ENCODE results near the gene ITPR1. TPM values are rescaled to one million over a fixed set of nuclear protein-coding genes. Genes with fewer than 3 reads are reported as not detected.

ITPR1 gene
- total and polyA plus RNA-seq, 8 donors, result 34.8 to 57.3 (median 42.0) TPM

DNA sequence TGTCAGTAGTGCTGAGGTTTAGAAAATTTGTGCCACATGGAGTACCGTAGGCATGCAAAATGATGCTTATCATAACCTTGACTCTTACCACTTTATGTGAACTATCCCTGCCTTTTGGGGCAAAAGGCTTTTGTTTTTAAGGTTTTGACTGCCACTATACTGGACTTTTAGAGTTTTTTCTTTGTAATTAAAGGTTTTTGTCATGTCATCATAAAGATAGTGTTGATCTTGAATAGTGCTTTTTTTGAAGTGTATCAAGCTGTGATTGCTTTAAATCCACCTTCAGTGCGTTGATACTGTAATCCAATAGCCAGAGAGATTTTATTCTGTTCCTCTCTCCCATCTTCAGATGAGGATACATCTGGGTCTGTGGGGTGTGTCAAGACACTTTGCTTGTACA, 172.9 kb downstream of the ITPR1 start:
- H3K9me3 ChIP-seq, result no peaks in the 10 kb centered on the region
- no peak for ATAC-seq
- TF ChIP-seq, protein P1, sequence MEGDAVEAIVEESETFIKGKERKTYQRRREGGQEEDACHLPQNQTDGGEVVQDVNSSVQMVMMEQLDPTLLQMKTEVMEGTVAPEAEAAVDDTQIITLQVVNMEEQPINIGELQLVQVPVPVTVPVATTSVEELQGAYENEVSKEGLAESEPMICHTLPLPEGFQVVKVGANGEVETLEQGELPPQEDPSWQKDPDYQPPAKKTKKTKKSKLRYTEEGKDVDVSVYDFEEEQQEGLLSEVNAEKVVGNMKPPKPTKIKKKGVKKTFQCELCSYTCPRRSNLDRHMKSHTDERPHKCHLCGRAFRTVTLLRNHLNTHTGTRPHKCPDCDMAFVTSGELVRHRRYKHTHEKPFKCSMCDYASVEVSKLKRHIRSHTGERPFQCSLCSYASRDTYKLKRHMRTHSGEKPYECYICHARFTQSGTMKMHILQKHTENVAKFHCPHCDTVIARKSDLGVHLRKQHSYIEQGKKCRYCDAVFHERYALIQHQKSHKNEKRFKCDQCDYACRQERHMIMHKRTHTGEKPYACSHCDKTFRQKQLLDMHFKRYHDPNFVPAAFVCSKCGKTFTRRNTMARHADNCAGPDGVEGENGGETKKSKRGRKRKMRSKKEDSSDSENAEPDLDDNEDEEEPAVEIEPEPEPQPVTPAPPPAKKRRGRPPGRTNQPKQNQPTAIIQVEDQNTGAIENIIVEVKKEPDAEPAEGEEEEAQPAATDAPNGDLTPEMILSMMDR (IDR thresholded peaks at IDR 0.05), result no peak
- intact Hi-C loops (cut with DNase I), result no loop called here
- H3K27me3 ChIP-seq, result no peaks in the 10 kb centered on the region
- H3K27ac ChIP-seq, result no peak overlapping the region
- no peak overlapping the region for H3K4me3 ChIP-seq
- H3K36me3 ChIP-seq, result peaks cover 0 to 66% of the 10 kb centered on the region in 2 donors
- DNase-seq, result no peak
- H3K4me1 ChIP-seq, result no peaks in the 10 kb centered on the region

DNA sequence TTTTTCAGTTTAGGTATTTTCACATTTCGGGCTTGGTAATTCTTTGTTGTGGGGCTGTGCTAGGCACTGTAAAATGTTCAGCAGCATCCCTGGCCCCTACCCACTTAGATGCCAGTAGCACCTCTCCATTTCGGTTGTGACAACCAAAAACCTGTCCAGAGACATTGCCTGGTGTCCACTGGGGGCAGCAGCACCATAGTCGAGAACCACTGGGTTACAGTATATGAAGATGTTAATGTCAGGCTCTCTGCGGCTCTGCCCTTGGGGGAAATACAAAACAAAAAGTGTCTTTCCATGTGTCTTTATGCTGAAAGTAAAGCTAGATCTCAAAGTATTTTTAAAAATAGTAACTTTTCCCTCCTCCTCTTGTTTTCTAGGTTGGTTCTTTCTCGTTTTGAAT, 177.2 kb downstream of the ITPR1 start:
- H3K36me3 ChIP-seq, result peaks cover 0 to 54% of the 10 kb centered on the region in 2 donors
- ATAC-seq (no peak), DNase-seq (no peak)
- TF ChIP-seq, protein P1 (IDR thresholded peaks at IDR 0.05), result peak in 1 of 2 donors; percentile 7
- H3K27ac ChIP-seq, result no peak overlapping the region
- no peaks in the 10 kb centered on the region for H3K27me3 ChIP-seq
- no peaks in the 10 kb centered on the region for H3K4me1 ChIP-seq
- intact Hi-C loops (cut with DNase I), result no loop called here
- no peaks in the 10 kb centered on the region for H3K9me3 ChIP-seq
- H3K4me3 ChIP-seq, result no peak overlapping the region

DNA sequence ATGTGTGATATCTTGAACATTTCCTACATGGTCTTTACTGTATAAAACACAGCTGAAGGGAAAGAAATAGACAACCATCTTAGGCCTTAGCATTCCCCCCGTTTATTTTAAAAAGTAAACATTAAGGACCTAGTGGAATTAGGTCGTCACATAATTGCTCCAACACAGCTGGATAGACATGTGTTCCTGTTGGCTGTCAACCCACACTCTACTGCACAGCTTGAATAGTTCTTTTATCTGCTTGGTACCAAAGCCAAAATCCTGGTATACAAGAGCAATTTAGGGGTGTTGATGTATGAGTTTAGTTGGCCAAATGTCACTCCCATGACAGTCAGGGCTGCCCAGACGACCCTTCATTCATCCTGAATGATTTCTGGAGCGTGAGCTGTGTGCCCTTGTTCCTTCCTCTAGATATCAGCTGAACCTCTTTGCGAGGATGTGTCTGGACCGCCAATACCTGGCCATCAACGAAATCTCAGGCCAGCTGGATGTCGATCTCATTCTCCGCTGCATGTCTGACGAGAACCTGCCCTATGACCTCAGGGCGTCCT, 179.7 kb downstream of the ITPR1 start:
- Histone ChIP-seq H3K27me3 (no peaks in the 10 kb centered on the region), H3K4me1 (no peaks in the 10 kb centered on the region), H3K9me3 (no peaks in the 10 kb centered on the region), H3K27ac (no peak overlapping the region), H3K36me3 (peaks cover 0 to 51% of the 10 kb centered on the region in 2 donors), H3K4me3 (no peak overlapping the region)
- intact Hi-C loops (cut with DNase I), result no loop called here
- TF ChIP-seq, protein P1 (IDR thresholded peaks at IDR 0.05), result no peak
- ATAC-seq (no peak), DNase-seq (peak in 2 of 4 donors; percentile 13 to 17)

DNA sequence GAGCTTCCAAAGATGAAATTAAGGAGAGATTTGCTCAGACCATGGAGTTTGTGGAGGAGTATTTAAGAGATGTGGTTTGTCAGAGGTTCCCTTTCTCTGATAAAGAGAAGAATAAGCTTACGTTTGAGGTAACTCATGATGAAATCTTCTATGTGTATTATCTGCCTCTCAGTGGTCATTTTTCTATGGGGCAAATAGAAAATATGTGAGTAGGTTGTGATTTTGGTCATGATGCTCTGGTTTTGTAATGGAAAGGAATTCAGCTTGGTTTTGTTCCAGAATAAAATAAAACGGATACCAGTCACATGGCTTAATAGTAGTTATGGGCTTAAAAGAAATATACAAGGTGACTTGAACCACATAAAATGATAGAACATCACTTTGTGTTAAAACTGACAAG, 181.1 kb downstream of the ITPR1 start:
- peaks cover 0 to 40% of the 10 kb centered on the region in 2 donors for H3K36me3 ChIP-seq
- ATAC-seq, result no peak
- no peaks in the 10 kb centered on the region for H3K9me3 ChIP-seq
- TF ChIP-seq, protein P1 (IDR thresholded peaks at IDR 0.05), result no peak
- no peak overlapping the region for H3K27ac ChIP-seq
- no peaks in the 10 kb centered on the region for H3K27me3 ChIP-seq
- no peak for DNase-seq
- no peak overlapping the region for H3K4me3 ChIP-seq
- intact Hi-C loops (cut with DNase I), result no loop called here
- no peaks in the 10 kb centered on the region for H3K4me1 ChIP-seq

DNA sequence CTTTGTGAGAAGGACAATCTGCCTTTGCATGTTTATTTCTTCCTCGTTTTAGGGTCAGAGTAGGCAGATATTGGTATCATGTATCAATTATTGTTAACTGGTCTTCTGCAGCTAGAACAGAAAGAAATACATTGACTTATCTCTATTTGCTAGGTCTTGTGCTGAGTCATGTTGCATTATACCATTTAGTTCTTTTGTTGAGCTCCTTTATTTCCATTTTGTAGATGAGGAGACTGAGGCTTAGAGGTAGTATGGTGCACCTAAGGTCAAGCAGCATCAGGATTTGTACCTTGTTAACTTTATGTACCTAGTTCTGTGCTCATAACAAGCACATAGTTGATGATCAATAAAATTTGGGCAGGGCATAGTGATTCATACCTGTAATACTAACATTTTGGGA, 182.6 kb downstream of the ITPR1 start:
- ATAC-seq, result no peak
- intact Hi-C loops (cut with DNase I), result no loop called here

More for the DNA sequence above, 182.6 kb downstream of the ITPR1 start:
- TF ChIP-seq, protein P1 (IDR thresholded peaks at IDR 0.05), result no peak
- Histone ChIP-seq H3K9me3 (no peaks in the 10 kb centered on the region), H3K27me3 (no peaks in the 10 kb centered on the region), H3K36me3 (peaks cover 0 to 26% of the 10 kb centered on the region in 2 donors), H3K27ac (no peak overlapping the region), H3K4me1 (no peaks in the 10 kb centered on the region), H3K4me3 (no peak overlapping the region)
- no peak for DNase-seq

Measured in left lung (tissue), 10 donors.